GM23338 (cell line): ENCODE data around the gene CNTNAP2. TPM values are rescaled to one million over a fixed set of nuclear protein-coding genes. Genes with fewer than 3 reads are reported as not detected.

Source experiments
- ATAC-seq: fragments of 200-7000 bp; cut with Tn5 transposase; 3 replicates; pipeline ENCODE4 v1.9.1; 2020
- DNase-seq: peaks from one replicate; pipeline ENCODE4 v3.0.0-alpha.2; 2015; ENCODE audit warnings: low spot score
- H2AFZ ChIP-seq: fragments of 200-600 bp; sonication (generic); 2 replicates; pipeline ENCODE4 v1.8.0; 2016; ENCODE audit warnings: antibody characterized with exemption, mild to moderate bottlenecking, moderate library complexity
- H3F3A ChIP-seq: fragments of 200-600 bp; sonication (generic); replicated peaks from 2 replicates; pipeline ENCODE4 v1.8.0; 2017; ENCODE audit warnings: antibody characterized with exemption, mixed run types, low read depth
- H3K27ac ChIP-seq: fragments of 200-600 bp; sonication (generic); 2 replicates; pipeline ENCODE4 v1.6.1; 2016; ENCODE audit warnings: low read depth
- H3K27me3 ChIP-seq: fragments of 200-600 bp; sonication (generic); 2 replicates; pipeline ENCODE4 v1.8.0; 2016; ENCODE audit warnings: mild to moderate bottlenecking, mixed run types, moderate library complexity; ENCODE audit not compliant: insufficient read depth
- H3K36me3 ChIP-seq: fragments of 200-600 bp; sonication (generic); 2 replicates; pipeline ENCODE4 v1.8.0; 2016; ENCODE audit warnings: mild to moderate bottlenecking; ENCODE audit not compliant: insufficient read depth
- H3K4me1 ChIP-seq: fragments of 200-600 bp; sonication (generic); 2 replicates; pipeline ENCODE4 v1.8.0; 2016; ENCODE audit warnings: mild to moderate bottlenecking, moderate library complexity; ENCODE audit not compliant: insufficient read depth
- H3K4me2 ChIP-seq: fragments of 200-600 bp; sonication (generic); 2 replicates; pipeline ENCODE4 v1.7.1; 2017; ENCODE audit warnings: mixed run types
- H3K4me3 ChIP-seq: fragments of 200-600 bp; sonication (generic); 2 replicates; pipeline ENCODE4 v1.6.1; 2016; ENCODE audit warnings: mixed run types
- H3K79me2 ChIP-seq: fragments of 200-600 bp; sonication (generic); replicated peaks from 2 replicates; pipeline ENCODE4 v1.8.0; 2017; ENCODE audit warnings: mild to moderate bottlenecking; ENCODE audit not compliant: insufficient read depth
- H3K9me2 ChIP-seq: fragments of 200-600 bp; sonication (generic); 2 replicates; pipeline ENCODE4 v1.8.0; 2017; ENCODE audit not compliant: insufficient read depth
- H4K20me1 ChIP-seq: fragments of 200-600 bp; sonication (generic); replicated peaks from 2 replicates; pipeline ENCODE4 v1.8.0; 2017; ENCODE audit warnings: mild to moderate bottlenecking; ENCODE audit not compliant: insufficient read depth
- H3K27ac Mint-ChIP-seq: 2 replicates; pipeline ENCODE4 v1.8.0; 2020; ENCODE audit warnings: inconsistent platforms, mild to moderate bottlenecking, moderate library complexity, mixed read lengths
- H3K27me3 Mint-ChIP-seq: 3 replicates; pipeline ENCODE4 v1.8.0; 2022; ENCODE audit warnings: low read depth, mild to moderate bottlenecking, moderate library complexity, mixed read lengths, inconsistent platforms; ENCODE audit not compliant: insufficient read depth, poor library complexity
- H3K36me3 Mint-ChIP-seq: 3 replicates; pipeline ENCODE4 v1.8.0; 2021; ENCODE audit warnings: low read depth, mild to moderate bottlenecking, inconsistent platforms, moderate library complexity, mixed read lengths
- H3K4me1 Mint-ChIP-seq: 3 replicates; pipeline ENCODE4 v1.8.0; 2020; ENCODE audit warnings: mild to moderate bottlenecking, inconsistent platforms, mixed read lengths
- H3K4me3 Mint-ChIP-seq: 3 replicates; pipeline ENCODE4 v1.8.0; 2021; ENCODE audit warnings: moderate library complexity, mild to moderate bottlenecking, inconsistent platforms, mixed read lengths
- H3K9me3 Mint-ChIP-seq: 3 replicates; pipeline ENCODE4 v1.8.0; 2020; ENCODE audit warnings: moderate library complexity, mild to moderate bottlenecking, inconsistent platforms, mixed read lengths
- CREB1 ChIP-seq: fragments of 250-450 bp; sonication (Bioruptor Pico); IDR thresholded peaks from 2 replicates; pipeline ENCODE4 v1.5.0; 2020; ENCODE audit warnings: low read depth, mild to moderate bottlenecking, moderate library complexity
- CTCF ChIP-seq, 2 experiments: fragments of 200-600 bp in 1 of 2; sonication (generic) in 1 of 2; conservative IDR thresholded peaks; 2 replicates each; pipeline versions ENCODE4 v1.5.1 to v1.6.1; 2016 to 2017; ENCODE audit warnings: antibody characterized with exemption in 2 of 2, low read depth in 2 of 2, mild to moderate bottlenecking in 2 of 2, moderate library complexity in 1 of 2
- ETS1 ChIP-seq: IDR thresholded peaks from 2 replicates; pipeline ENCODE4 v1.6.1; 2016; ENCODE audit warnings: antibody characterized with exemption
- EZH2 ChIP-seq: fragments of 200-600 bp; sonication (generic); IDR thresholded peaks from one replicate; pipeline ENCODE4 v1.8.0; 2017; ENCODE audit warnings: antibody characterized with exemption, mild to moderate bottlenecking, low read depth; ENCODE audit not compliant: unreplicated experiment
- EZH2phosphoT487 ChIP-seq: fragments of 200-600 bp; sonication (generic); IDR thresholded peaks from one replicate; pipeline ENCODE4 v1.8.1; 2018; ENCODE audit warnings: antibody characterized with exemption; ENCODE audit not compliant: unreplicated experiment
- JUNB ChIP-seq: IDR thresholded peaks from one replicate; pipeline ENCODE4 v1.6.1; 2016; ENCODE audit warnings: antibody characterized with exemption; ENCODE audit not compliant: unreplicated experiment
- NANOG ChIP-seq: IDR thresholded peaks from 2 replicates; pipeline ENCODE4 v1.6.1; 2016; ENCODE audit warnings: antibody characterized with exemption, borderline replicate concordance
- POLR2AphosphoS5 ChIP-seq: IDR thresholded peaks from 2 replicates; pipeline ENCODE4 v1.6.1; 2016; ENCODE audit warnings: antibody characterized with exemption, low read depth
- REST ChIP-seq: IDR thresholded peaks from one replicate; pipeline ENCODE4 v1.6.1; 2018; ENCODE audit warnings: antibody characterized with exemption; ENCODE audit not compliant: unreplicated experiment
- STAT1 ChIP-seq: IDR thresholded peaks from one replicate; pipeline ENCODE4 v1.6.1; 2016; ENCODE audit warnings: antibody characterized with exemption; ENCODE audit not compliant: unreplicated experiment
- ZNF114 ChIP-seq: fragments of 250-450 bp; sonication (Bioruptor Pico); IDR thresholded peaks from 2 replicates; pipeline ENCODE4 v1.5.0; 2020; ENCODE audit warnings: mild to moderate bottlenecking, moderate library complexity
- ZNF331 ChIP-seq: fragments of 250-450 bp; sonication (Bioruptor Pico); IDR thresholded peaks from 2 replicates; pipeline ENCODE4 v1.5.0; 2020; ENCODE audit warnings: low read depth, mild to moderate bottlenecking, moderate library complexity
- polyA plus RNA-seq: library from polyadenylated mRNA; unstranded; fragments of >200 nt; fragmentation: Nextera tagmentation; extraction: Ambion mirVana; gene quantifications from 2 replicates; pipeline ENCODE4 v1.2.1, GENCODE V29; 2016
- total RNA-seq: library from RNA; depleted of rRNA; stranded (reverse); fragments of >200 nt; shearing (Covaris generic); gene quantifications from 2 replicates; pipeline ENCODE4 v1.2.3, GENCODE V29; 2014
- TF ChIP-seq, protein P1 (sequence below): fragments of 250-450 bp; sonication (Bioruptor Pico); IDR thresholded peaks from 2 replicates; pipeline ENCODE4 v1.5.0; 2020; ENCODE audit warnings: mild to moderate bottlenecking, moderate library complexity

The CNTNAP2 gene
- total and polyA plus RNA-seq, 2 experiments from 2014 or later, result 38.2 to 61.3 TPM

GRCh38 chr7:148318102-148318811 lies 2201.7 kb downstream of the CNTNAP2 start:
- Histone ChIP-seq H3K27ac (peak overlapping the region; percentile 10; the same call in 1 of the 2 replicates), H2AFZ (peak overlapping the region; percentile 33), H3K27me3 (no peaks in the 10 kb centered on the region), H3K4me2 (peak overlapping the region; percentile 30; the same call in 1 of the 2 replicates), H3F3A (no peaks in the 10 kb centered on the region; the same call in 1 of the 2 replicates), H3K79me2 (no peaks in the 10 kb centered on the region), H4K20me1 (no peaks in the 10 kb centered on the region), H3K36me3 (no peaks in the 10 kb centered on the region; the same call in 1 of the 2 replicates), H3K4me3 (no peak overlapping the region), H3K9me2 (peaks cover 3% of the 10 kb centered on the region; the same call in 1 of the 2 replicates), H3K4me1 (peaks cover 35% of the 10 kb centered on the region)
- Mint-ChIP-seq H3K4me3 (no peak overlapping the region), H3K27ac (peak overlapping the region; percentile 71; the same call in 1 of the 2 replicates), H3K27me3 (peaks cover 10% of the 10 kb centered on the region), H3K36me3 (peaks cover 17% of the 10 kb centered on the region), H3K9me3 (peaks cover 16% of the 10 kb centered on the region), H3K4me1 (peaks cover 29% of the 10 kb centered on the region; the same call in 2 of the 3 replicates)
- DNase-seq (peak; percentile 39), ATAC-seq (no peak)
- TF ChIP-seq ZNF114 (no peak), CTCF (conservative IDR thresholded peaks at IDR 0.05; ENCODE audit: low read depth in 2 of 2) (no peak), STAT1 (no peak), EZH2phosphoT487 (no peak), ETS1 (no peak), JUNB (no peak), ZNF331 (CRISPR knock-in tag) (no peak), CREB1 (CRISPR knock-in tag) (no peak), NANOG (no peak), REST (no peak), POLR2AphosphoS5 (no peak), EZH2 (no peak)
- TF ChIP-seq, protein P1, sequence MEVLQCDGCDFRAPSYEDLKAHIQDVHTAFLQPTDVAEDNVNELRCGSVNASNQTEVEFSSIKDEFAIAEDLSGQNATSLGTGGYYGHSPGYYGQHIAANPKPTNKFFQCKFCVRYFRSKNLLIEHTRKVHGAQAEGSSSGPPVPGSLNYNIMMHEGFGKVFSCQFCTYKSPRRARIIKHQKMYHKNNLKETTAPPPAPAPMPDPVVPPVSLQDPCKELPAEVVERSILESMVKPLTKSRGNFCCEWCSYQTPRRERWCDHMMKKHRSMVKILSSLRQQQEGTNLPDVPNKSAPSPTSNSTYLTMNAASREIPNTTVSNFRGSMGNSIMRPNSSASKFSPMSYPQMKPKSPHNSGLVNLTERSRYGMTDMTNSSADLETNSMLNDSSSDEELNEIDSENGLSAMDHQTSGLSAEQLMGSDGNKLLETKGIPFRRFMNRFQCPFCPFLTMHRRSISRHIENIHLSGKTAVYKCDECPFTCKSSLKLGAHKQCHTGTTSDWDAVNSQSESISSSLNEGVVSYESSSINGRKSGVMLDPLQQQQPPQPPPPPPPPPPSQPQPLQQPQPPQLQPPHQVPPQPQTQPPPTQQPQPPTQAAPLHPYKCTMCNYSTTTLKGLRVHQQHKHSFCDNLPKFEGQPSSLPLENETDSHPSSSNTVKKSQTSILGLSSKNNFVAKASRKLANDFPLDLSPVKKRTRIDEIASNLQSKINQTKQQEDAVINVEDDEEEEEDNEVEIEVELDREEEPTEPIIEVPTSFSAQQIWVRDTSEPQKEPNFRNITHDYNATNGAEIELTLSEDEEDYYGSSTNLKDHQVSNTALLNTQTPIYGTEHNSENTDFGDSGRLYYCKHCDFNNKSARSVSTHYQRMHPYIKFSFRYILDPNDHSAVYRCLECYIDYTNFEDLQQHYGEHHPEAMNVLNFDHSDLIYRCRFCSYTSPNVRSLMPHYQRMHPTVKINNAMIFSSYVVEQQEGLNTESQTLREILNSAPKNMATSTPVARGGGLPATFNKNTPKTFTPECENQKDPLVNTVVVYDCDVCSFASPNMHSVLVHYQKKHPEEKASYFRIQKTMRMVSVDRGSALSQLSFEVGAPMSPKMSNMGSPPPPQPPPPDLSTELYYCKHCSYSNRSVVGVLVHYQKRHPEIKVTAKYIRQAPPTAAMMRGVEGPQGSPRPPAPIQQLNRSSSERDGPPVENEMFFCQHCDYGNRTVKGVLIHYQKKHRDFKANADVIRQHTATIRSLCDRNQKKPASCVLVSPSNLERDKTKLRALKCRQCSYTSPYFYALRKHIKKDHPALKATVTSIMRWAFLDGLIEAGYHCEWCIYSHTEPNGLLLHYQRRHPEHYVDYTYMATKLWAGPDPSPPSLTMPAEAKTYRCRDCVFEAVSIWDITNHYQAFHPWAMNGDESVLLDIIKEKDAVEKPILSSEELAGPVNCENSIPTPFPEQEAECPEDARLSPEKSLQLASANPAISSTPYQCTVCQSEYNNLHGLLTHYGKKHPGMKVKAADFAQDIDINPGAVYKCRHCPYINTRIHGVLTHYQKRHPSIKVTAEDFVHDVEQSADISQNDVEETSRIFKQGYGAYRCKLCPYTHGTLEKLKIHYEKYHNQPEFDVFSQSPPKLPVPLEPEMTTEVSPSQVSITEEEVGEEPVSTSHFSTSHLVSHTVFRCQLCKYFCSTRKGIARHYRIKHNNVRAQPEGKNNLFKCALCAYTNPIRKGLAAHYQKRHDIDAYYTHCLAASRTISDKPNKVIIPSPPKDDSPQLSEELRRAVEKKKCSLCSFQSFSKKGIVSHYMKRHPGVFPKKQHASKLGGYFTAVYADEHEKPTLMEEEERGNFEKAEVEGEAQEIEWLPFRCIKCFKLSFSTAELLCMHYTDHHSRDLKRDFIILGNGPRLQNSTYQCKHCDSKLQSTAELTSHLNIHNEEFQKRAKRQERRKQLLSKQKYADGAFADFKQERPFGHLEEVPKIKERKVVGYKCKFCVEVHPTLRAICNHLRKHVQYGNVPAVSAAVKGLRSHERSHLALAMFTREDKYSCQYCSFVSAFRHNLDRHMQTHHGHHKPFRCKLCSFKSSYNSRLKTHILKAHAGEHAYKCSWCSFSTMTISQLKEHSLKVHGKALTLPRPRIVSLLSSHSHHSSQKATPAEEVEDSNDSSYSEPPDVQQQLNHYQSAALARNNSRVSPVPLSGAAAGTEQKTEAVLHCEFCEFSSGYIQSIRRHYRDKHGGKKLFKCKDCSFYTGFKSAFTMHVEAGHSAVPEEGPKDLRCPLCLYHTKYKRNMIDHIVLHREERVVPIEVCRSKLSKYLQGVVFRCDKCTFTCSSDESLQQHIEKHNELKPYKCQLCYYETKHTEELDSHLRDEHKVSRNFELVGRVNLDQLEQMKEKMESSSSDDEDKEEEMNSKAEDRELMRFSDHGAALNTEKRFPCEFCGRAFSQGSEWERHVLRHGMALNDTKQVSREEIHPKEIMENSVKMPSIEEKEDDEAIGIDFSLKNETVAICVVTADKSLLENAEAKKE, result no peak
